Skeletal muscle tissue (tissue), 1 donor: ENCODE measurements around the gene CD163L1. TPM values are rescaled to one million over a fixed set of nuclear protein-coding genes. Genes with fewer than 3 reads are reported as not detected.

Experiments used
- total RNA-seq: library from RNA; depleted of rRNA; stranded (reverse); fragments of >200 nt; gene quantifications from one replicate; pipeline ENCODE4 v1.2.3, GENCODE V29; 2014

The CD163L1 gene
- total RNA-seq, 1 donor from 2014 or later, result 4.7 TPM

Other genes starting within 250 kb of the CD163L1 start
- gene ACSM4, start 140.1 kb downstream of the CD163L1 start, total RNA-seq, result not detected
- gene CD163, start 59.6 kb upstream of the CD163L1 start, total RNA-seq, result 23.0 TPM
- not detected for gene APOBEC1, start 221.8 kb upstream of the CD163L1 start, total RNA-seq